ENCODE measurements around the gene HMGB1. TPM values are rescaled to one million over a fixed set of nuclear protein-coding genes. Genes with fewer than 3 reads are reported as not detected.

Gene HMGB1
- total and polyA plus RNA-seq, 4 donors, result 83.9 to 276 (median 195) TPM

DNA sequence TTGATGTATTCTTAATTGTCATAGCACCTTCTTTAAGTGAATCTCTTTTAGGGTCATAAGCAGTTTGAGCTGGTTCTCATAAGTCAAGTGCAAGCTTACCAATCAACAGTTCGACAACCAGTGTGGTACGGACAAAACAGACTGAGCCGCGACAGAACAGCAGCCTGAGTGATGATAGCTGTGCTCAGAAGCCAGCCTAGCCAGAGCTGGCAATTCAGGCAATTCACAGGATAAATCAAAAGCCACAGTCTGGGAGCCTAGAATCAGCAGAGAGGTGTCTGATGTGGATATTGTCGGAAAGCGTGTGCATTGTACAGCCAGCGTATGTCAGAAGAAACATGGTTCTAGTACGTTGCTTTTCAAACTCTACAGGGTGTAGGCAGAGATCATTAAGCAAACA, 28.6 kb downstream of the HMGB1 start:
- TF ChIP-seq RAD21 (IDR thresholded peaks at IDR 0.05), result no peak
- TF ChIP-seq, protein P1, sequence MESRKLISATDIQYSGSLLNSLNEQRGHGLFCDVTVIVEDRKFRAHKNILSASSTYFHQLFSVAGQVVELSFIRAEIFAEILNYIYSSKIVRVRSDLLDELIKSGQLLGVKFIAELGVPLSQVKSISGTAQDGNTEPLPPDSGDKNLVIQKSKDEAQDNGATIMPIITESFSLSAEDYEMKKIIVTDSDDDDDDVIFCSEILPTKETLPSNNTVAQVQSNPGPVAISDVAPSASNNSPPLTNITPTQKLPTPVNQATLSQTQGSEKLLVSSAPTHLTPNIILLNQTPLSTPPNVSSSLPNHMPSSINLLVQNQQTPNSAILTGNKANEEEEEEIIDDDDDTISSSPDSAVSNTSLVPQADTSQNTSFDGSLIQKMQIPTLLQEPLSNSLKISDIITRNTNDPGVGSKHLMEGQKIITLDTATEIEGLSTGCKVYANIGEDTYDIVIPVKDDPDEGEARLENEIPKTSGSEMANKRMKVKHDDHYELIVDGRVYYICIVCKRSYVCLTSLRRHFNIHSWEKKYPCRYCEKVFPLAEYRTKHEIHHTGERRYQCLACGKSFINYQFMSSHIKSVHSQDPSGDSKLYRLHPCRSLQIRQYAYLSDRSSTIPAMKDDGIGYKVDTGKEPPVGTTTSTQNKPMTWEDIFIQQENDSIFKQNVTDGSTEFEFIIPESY (IDR thresholded peaks at IDR 0.05), result no peak
- no peak for TF ChIP-seq FOXA2 (IDR thresholded peaks at IDR 0.05)
- TF ChIP-seq JUND (IDR thresholded peaks at IDR 0.05), result no peak
- TF ChIP-seq, protein P2, sequence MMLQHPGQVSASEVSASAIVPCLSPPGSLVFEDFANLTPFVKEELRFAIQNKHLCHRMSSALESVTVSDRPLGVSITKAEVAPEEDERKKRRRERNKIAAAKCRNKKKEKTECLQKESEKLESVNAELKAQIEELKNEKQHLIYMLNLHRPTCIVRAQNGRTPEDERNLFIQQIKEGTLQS (IDR thresholded peaks at IDR 0.05), result no peak
- TF ChIP-seq SP1 (IDR thresholded peaks at IDR 0.05), result no peak
- TF ChIP-seq TAF1 (conservative IDR thresholded peaks at IDR 0.05), result no peak
- no peak for TF ChIP-seq RXRA (IDR thresholded peaks at IDR 0.05)
- TF ChIP-seq, protein P3, sequence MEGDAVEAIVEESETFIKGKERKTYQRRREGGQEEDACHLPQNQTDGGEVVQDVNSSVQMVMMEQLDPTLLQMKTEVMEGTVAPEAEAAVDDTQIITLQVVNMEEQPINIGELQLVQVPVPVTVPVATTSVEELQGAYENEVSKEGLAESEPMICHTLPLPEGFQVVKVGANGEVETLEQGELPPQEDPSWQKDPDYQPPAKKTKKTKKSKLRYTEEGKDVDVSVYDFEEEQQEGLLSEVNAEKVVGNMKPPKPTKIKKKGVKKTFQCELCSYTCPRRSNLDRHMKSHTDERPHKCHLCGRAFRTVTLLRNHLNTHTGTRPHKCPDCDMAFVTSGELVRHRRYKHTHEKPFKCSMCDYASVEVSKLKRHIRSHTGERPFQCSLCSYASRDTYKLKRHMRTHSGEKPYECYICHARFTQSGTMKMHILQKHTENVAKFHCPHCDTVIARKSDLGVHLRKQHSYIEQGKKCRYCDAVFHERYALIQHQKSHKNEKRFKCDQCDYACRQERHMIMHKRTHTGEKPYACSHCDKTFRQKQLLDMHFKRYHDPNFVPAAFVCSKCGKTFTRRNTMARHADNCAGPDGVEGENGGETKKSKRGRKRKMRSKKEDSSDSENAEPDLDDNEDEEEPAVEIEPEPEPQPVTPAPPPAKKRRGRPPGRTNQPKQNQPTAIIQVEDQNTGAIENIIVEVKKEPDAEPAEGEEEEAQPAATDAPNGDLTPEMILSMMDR (IDR thresholded peaks at IDR 0.05; ENCODE audit: low read depth, low read length, missing input control), result no peak
- TF ChIP-seq FOXA1 (IDR thresholded peaks at IDR 0.05), result no peak
- no peak for TF ChIP-seq YY1 (IDR thresholded peaks at IDR 0.05)
- TF ChIP-seq NR2F2 (IDR thresholded peaks at IDR 0.05), result no peak
- no peak for TF ChIP-seq HNF4A (conservative IDR thresholded peaks at IDR 0.05)
- TF ChIP-seq, protein P4, sequence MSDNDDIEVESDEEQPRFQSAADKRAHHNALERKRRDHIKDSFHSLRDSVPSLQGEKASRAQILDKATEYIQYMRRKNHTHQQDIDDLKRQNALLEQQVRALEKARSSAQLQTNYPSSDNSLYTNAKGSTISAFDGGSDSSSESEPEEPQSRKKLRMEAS (IDR thresholded peaks at IDR 0.05), result no peak
- no peak for TF ChIP-seq GABPA (IDR thresholded peaks at IDR 0.05 in 1 of 2, conservative IDR thresholded peaks at IDR 0.05 in 1 of 2)
- TF ChIP-seq HNF4G (IDR thresholded peaks at IDR 0.05), result no peak
- no peak for TF ChIP-seq EGR1 (IDR thresholded peaks at IDR 0.05; ENCODE audit: low read depth in 2 of 2)
- TF ChIP-seq, protein P5, sequence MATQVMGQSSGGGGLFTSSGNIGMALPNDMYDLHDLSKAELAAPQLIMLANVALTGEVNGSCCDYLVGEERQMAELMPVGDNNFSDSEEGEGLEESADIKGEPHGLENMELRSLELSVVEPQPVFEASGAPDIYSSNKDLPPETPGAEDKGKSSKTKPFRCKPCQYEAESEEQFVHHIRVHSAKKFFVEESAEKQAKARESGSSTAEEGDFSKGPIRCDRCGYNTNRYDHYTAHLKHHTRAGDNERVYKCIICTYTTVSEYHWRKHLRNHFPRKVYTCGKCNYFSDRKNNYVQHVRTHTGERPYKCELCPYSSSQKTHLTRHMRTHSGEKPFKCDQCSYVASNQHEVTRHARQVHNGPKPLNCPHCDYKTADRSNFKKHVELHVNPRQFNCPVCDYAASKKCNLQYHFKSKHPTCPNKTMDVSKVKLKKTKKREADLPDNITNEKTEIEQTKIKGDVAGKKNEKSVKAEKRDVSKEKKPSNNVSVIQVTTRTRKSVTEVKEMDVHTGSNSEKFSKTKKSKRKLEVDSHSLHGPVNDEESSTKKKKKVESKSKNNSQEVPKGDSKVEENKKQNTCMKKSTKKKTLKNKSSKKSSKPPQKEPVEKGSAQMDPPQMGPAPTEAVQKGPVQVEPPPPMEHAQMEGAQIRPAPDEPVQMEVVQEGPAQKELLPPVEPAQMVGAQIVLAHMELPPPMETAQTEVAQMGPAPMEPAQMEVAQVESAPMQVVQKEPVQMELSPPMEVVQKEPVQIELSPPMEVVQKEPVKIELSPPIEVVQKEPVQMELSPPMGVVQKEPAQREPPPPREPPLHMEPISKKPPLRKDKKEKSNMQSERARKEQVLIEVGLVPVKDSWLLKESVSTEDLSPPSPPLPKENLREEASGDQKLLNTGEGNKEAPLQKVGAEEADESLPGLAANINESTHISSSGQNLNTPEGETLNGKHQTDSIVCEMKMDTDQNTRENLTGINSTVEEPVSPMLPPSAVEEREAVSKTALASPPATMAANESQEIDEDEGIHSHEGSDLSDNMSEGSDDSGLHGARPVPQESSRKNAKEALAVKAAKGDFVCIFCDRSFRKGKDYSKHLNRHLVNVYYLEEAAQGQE (IDR thresholded peaks at IDR 0.05), result no peak
- no peak overlapping the region for H3K9ac ChIP-seq (ENCODE audit: low read depth in 1 of 2, low read length in 2 of 2)
- WGBS, result 93% methylated on average over 8 of the region's 8 CpGs
- H3K36me3 ChIP-seq (ENCODE audit: control insufficient read depth in 4 of 4, insufficient read depth in 3 of 4, low read depth in 1 of 4, low read length in 3 of 4), result no peaks in the 10 kb centered on the region
- H3K27ac ChIP-seq (ENCODE audit: low read depth in 1 of 2, low read length in 2 of 2), result no peak overlapping the region
- no peak for DNase-seq (ENCODE audit: low spot score)
- no peaks in the 10 kb centered on the region for H3K4me1 ChIP-seq (ENCODE audit: control insufficient read depth in 4 of 4, insufficient read depth in 4 of 4, low read length in 3 of 4)
- no peak overlapping the region for H3K4me3 ChIP-seq (ENCODE audit: low read depth in 1 of 3, low read length in 3 of 3)
- no peaks in the 10 kb centered on the region for H3K9me3 ChIP-seq (ENCODE audit: control insufficient read depth in 4 of 4, low read length in 3 of 4)
- no peaks in the 10 kb centered on the region for H3K27me3 ChIP-seq (ENCODE audit: control insufficient read depth in 4 of 4, insufficient read depth in 4 of 4, low read length in 3 of 4)

All from liver (tissue), 9 donors.